Activated CD4-positive, CD25-positive, alpha-beta regulatory T cell treated with anti-CD3 and anti-CD28 coated beads, Interleukin-2, amount 50 U/mL, for 24 hours (primary cell): ENCODE measurements around the gene R3HDML.

Experiments used
- ATAC-seq, 2 donors: fragments of 150-1000 bp; cut with Tn5 transposase; one replicate each; pipeline ENCODE4 v1.10.0; 2021; ENCODE audit warnings: mild to moderate bottlenecking in 1 of 2, moderate library complexity in 1 of 2

Gene R3HDML

DNA sequence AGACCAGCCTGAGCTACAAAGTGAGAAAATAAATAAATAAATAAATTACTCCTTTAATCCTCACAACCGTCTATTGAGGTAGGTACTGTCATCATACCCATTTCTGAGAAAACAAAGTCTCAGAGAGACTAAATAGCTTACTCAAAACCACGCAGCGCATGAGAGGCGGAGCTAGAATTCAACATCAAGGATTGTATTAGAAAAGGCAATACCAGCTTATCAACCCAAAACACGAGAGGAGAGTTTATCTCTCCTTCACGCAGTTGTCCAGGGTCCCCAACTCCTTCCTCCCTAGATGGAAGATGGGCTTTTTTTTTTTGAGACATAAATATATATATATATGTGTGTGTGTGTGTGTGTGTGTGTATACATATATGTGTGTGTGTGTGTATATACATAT, 30.9 kb downstream of the R3HDML start:
- no peak for ATAC-seq

DNA sequence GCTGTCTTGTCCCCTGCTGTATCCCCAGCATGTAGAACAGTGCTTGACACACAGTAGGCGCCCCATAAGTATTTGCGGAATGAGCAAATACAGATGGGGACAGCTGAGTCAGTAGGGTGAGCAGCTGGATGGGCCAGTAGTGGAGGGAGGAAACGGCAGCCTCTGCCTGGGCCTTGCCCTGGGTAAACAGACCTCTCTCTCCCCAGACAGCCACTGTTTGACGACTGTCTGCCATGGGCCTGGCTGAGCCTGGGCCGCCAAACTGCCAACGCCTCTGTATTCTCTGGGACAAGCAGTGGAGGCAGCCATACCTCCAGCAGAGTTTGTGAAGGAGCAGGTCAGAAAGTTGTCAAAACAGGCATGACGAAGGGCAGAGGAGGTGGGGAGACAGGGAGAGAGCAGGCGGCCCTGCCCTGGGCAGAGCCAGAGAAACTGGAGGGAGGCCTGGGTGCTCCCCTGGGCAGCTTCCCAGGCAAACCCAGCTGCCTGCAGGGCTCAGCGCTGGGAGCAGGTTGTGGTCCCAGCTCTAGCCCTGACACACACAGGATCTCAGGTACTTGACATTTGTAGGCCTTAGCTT, 33.9 kb downstream of the R3HDML start:
- no peak for ATAC-seq

DNA sequence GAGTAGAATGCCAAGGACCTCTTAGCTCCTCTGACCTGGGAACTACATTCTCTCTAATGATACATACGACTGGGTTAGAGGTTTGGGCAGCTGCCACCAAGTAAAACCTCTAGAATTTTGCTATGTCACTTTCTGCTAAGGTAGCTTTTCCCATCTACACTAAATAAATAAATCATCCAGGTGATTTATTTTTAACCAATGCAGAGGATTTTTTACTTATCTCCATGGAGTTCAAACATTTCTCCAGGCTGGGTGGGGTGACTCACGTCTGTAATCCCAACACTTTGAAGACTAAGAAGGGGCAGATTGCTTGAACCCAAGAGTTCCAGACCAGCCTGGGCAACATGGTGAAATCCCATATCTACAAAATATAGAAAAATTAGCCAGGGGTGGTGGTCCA, 45.8 kb downstream of the R3HDML start:
- no peak for ATAC-seq

DNA sequence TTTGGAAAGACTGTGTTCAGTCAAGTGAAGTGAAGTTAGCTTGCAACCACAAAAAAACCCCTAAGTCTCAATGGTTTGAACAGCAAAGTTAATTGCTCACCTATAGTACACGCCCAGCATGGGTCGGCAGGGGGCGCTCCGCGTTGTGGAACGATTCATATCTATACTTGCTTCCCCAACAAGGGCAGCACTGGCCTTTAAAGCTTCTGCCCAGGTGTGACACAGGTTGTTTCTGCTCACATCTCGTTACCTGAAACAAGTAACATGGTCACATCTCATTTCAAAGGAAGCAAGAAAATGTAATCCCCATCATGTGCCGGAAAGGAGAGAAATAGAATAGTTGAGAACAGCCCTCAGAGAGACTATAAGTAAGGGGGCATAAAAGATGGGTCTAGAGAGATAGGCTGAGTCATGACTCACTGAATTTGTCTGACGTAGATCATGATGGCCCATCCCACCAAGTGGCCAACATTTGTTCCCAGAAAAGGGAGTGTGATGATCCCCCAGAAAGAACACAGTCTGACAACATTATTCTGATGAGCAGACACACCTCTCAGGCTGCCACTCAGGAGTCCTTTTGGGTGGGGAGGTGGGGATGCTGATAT, 47.7 kb downstream of the R3HDML start:
- peak; percentile 72 for ATAC-seq

DNA sequence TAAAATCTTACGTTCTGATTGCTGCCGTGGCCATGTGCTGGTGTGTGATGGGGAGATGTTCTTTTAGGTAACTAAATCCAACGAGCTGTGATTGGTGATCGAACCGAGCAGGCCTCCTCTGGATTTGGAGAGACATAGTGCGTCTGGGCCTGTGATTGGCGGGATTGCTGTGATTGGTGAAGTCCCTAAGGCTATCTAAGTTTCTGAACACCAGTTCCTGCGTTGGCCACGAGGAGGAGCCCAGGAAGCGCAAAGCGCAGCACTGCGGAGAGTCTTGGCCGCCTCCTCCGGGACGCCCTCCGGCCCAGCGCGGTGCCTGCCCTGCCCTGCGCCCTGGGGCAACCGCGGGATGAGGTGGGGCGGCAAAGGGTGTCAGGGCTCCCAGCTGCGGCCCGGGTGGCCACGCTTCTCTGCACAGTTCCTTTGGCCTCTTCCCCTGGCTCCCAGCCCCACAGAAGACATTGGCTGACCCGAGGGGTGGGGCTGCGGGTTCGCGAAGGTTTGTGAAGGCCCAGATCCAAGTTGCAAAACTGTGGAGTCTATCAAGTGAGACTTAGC, 51.7 kb downstream of the R3HDML start:
- peak; percentile 80 to 88 for ATAC-seq

DNA sequence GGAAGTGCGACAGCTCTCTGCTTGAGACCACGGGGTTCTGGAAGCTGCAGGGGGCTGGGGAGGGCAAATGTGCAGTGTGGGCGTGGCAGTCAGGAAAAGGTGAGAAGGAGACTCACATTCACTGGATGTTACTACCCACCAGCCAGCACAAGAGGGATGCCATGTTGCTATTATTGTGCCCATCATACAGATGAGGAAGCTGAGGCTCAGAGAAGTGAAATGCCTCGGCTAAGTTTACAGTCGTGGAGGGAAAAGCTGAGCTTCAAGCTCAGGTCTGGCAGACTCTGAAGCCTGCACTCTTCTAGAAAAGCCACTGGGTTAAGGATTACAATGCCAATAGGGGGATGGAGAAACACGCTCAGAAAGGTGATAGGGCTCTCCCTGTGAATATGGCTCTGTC, 53.0 kb downstream of the R3HDML start:
- no peak for ATAC-seq

DNA sequence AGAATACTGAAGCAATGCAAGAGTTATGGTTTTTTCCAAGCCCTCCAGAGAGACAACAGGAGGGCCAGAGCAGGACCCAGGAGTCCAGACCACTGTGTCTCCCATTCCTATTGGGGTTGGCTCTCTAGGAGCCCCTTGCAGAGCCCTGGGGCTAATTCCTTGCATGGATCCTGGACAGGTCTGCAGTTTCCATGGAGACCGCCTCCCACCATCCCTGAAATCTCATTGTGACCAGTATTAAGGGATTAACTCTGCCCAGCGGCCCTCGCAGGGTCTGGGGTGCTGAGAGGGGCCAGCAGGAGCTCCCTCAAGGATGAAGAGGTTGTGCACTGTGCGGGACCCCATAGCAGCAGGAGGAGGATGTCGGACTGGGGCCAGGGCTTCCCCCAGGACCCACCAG, 53.4 kb downstream of the R3HDML start:
- no peak for ATAC-seq

DNA sequence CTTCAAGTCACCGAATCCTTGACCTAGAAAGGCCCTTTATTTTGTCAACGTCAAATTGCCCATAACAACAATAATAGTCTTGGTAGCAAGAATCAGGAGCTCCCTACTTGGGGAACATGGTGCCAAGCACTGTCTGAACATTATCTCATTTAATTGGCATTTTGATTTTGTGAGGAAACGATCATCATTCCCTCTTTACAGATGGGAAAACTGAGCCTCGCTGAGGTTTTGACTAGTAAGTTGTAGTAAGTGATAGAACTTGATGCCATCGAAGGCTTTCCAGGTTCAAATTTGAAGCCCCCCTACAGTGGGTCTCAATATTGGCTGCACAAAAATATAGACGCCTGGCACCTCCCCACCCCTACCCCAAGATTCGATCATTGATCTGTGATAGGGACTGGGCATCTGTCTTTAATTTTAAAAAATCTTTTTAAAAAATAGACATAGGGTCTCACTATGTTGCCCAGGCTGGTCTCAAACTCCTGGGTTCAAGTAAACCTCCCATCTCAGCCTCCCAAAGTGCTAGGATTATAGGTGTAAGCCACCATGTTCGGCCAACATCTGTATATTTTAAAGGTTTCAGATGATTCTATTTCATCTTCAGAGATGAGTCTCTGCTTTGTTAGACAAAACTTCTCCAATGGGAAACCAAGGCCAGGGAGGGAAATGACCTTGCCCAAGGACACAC, 55.4 kb downstream of the R3HDML start:
- no peak for ATAC-seq

DNA sequence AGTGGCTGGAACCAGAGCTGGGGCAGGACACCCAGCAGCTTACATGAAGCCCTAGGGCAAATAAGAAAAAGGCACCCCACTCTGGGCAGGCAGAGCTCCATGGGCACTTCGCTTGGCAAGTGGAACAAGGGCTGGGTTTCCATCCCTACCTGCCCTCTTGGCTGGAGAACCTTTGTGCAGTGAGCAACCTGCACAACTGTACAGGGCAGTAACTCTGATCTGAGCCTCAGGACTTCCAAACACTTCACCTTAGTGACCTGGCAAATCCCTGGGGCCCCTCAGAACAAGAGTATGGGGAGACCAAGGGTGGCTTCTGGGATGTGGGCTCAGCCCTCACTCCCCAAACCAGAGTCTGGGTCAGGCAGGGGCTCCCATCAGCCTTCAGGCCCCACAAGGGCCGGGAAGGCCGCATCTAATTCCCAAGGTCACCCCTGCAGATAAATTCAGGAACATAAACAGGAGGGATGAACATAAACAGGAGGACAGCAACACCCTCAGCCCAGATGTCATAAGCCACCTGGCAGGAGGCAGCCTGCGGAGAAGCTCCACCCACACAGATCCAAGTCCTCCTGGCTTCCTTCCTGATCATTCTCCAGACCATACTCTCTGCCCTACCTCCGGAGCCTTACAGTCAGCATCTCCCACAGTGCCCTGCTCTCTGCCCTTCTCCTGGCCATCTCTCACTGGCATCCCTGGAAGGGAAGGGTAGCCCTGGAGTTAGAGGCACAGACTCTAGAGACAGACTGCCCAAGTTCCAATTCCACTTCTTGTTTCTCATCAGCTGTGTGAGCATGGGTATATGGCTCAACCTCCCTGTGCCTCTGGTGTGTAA, 56.1 kb downstream of the R3HDML start:
- no peak for ATAC-seq

DNA sequence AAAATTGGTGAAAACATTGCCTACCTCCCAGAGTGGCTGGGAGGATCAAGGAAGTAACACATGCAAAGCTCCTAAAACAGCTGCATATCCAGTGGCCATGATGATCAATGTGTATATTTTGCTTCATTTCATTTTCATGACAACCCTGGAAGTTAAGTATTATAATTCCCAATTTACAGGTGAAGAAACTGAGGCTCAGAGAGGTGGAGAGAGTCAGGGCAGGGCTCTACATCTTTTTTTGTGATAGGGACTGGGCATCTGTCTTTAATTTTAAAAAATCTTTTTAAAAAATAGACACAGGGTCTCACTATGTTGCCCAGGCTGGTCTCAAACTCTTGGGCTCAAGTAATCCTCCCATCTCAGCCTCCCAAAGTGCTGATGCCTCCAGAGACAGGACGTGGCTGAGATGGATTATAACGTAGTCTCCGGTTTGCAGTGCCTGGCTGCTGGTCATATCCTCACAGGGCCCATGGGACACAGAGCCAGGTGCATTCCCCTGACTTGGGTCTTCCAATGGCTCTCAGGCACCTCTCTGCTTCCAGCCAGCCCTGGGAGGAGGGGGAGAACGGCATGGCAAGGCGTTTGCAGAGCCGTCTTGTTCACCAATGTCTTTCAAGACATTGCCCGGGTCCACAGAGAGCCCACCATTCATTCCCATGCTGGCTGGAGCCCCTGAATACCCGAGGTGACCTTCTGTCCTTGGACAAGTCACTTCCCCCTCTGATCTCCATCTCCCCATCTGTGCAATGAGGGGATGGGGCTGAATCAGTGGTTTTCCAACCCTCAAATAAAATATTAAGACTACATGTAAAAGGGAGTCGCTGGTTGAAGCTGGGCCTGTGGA, 57.0 kb downstream of the R3HDML start:
- no peak for ATAC-seq

DNA sequence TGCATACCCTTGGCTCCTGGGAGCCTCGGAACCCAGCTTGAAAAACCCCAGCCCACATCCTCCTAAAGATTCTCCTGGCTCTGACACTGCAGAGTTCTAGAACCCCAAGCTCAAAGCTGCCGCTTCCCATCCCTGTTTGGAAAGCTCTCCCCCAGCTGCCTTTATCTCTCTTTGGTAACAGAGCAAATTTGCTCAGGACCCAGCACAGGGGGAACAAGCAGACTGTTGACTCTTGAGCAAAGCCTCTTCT, 57.5 kb downstream of the R3HDML start:
- ATAC-seq = no peak

DNA sequence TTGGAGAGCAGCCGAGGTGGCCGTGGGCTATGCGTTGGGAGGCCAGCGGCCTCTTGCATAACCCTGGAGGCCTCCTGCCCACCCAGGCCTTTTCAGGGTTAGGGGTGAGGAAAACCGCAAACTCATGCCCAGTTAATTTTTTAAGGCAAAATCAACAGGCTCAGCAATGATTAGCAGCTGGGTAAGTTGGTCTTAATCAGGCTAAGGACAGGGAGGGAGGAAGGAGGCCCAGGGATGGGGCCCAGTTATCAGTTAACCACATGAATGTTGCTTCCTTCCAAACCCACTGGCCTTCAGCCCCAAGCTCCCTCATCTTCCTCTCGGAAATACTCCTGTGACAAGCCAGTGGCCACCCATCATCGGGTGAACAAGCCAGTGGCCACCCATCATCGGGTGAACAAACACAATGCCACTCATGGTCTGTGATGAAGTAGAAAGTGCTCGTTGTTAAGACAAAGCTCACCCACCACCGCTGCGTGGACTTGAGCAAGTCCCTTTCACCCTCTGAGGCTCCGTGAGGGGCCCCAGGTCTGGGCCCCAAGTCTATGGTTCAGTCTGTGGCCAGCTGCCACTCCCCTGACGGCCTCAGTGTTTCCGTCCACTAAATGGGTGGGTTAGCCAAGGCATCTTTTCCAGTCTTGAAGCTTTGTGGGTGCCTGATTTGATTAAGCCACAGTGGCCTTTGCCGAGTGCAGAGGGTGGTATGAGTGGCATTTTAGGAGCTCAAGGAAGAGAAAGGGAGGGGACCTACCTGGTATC, 58.0 kb downstream of the R3HDML start:
- no peak for ATAC-seq

DNA sequence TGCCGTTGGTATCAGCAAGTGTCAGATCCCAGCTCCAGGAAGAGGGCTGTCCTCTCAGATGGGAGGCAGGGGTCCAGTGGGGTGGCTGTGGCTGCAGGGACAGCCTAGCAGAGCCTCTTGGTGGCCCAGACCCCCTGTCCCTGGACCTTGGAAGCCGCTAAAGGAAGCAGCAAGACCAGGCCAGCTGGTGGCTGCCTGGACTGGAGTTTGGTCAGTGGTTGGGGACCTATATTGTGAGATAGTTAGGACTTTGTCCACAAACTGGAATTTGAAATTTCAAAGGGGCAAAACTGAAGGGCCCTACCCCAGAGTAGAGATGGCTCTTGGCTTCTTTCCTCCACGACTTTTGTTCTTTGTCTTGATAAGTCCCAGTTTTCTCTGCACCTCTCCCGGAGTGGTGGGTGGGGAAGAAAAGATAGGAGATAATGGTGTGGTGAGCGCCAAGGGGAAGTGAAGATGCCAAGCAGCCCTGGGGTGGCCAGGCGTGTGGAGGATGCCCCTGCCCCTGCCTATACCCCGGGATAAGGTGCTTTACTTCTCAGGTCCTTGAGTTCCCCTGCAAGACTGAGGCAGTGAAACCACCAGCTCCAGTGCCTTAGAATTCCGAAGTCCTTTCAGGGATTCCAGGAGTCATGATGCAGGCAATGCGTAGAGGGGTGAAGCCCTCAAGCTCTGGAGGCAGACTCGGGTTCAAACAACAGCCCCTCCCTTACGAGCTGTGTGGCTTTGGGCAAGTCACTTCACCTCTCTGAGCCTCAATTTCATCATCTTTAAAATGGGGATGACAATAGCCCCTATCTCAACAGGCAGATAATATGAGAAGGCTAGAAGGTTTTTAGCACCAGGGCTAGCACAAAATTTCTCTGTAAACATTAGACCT, 58.9 kb downstream of the R3HDML start:
- ATAC-seq = no peak

DNA sequence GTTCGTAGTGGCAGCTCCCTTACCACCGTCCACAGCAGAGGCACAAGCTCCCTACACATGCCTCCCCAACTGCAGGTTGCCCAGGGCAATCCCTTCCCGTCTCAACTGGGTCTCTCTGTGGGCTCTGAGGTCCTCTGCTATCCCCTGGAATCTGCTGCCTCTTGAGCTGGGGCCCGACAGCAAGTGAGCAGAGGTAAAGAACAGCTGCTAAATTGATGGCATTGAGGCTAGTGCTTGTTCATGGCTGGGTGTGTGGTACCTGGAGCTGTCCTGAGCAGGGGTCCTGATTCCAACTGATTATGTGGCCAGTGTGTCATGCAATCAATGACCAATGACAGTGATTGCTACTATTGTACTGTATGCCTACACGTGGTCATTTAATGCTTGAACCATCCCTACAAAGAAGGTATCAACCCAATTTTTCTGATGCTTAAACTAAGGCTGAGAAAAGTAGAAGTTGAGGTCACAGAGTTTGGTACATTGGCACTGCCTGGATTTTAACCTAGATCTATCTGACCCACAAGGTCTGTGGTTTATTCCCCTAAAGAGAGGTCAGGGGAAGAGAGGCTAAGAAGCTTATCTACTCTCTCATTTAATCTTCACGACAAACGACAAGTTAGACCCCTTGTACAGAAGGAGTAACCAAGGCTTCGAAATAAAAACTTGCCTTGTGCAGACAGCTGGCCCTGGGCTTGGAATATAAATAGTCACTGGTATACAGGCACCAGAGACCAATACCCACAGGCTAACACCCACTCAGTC, 59.7 kb downstream of the R3HDML start:
- ATAC-seq = no peak

DNA sequence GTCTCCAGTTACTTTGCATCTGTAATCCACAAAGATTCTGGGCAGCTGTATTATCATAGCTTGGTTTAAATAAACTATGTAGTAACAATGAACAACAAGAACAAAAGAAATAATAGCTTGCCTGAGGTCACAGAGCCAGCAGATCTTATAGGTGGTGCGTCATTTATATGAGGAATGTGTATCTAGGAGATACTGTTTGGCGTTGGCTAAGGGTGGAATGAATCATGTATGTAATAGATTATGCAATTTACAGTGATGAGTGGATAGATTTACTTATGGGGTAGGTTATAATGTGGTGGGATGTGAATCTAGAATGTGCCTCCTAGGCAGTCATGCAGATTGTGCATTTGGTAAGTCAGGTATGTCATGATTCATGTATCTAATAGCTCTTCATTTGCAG, 61.5 kb downstream of the R3HDML start:
- ATAC-seq = no peak

DNA sequence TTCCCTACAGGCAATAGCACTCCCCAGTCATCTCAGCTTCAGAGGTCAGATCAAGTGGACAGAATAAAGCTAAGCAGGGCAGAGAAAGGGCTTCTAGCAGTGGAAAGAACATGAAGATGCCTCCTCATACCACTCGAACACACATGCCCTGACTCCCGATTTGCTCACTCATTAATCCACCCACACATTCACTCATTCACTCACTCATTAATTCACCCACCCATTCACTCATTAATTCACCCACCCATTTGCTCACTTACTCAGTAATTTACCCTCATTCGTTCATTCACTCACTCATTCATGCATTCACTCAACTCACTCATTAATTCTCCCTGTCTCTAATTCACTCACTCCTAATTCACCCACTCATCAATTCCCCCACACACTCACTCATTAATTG, 62.6 kb downstream of the R3HDML start:
- ATAC-seq = no peak

DNA sequence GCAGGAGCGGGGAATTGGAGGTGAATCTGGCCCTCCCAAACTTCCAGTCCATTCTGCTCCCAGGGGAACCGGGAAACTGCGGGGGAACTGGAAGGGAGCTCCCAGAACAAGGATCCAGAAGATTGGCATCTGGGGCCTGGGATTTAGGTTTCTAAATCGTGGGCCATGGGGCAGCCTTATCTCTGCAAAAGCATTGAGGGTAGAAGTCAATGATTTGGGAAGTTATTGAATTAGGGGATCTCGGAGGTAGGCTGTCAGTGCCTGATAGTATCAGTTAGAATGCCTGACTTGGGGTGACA, 63.8 kb downstream of the R3HDML start:
- no peak for ATAC-seq
